ENCODE data around the gene ROR2. TPM values are rescaled to one million over a fixed set of nuclear protein-coding genes. Genes with fewer than 3 reads are reported as not detected.

The ROR2 gene
- total and polyA plus RNA-seq, 2 of the 8 experiments (the other 6 are each of a cell fraction or from before 2014, with no cell fraction given), result 2.7 to 4.3 TPM

- TF ChIP-seq RAD21 (IDR thresholded peaks at IDR 0.05 in 1 of 2, conservative IDR thresholded peaks at IDR 0.05 in 1 of 2; ENCODE audit: low read depth in 2 of 2, low read length in 2 of 2) (peak; percentile 38 to 52; a peak in 3 of 4 replicates), CTCF (IDR thresholded peaks at IDR 0.05; ENCODE audit: control extremely low read depth in 1 of 3, insufficient read depth in 1 of 3, low read depth in 1 of 3, low read length in 3 of 3) (peak; percentile 18 to 23 (median 23); a peak in 3 of 4 replicates), TAF7 (optimal IDR thresholded peaks at IDR 0.05; ENCODE audit: borderline replicate concordance, low read depth, low read length) (no peak), KDM1A (IDR thresholded peaks at IDR 0.05; ENCODE audit: borderline replicate concordance, low read length) (no peak)
- 80% methylated on average over 4 of the region's 4 CpGs; no CpG with 5 or more reads in 1 of the 2 experiments for WGBS, 2 experiments (ENCODE audit: extremely low coverage in 1 of 2, insufficient coverage in 1 of 2, insufficient read length in 1 of 2, insufficient replicate concordance in 2 of 2, low coverage in 1 of 2, low lambda C conversion rate in 2 of 2, missing lambda C conversion rate in 1 of 2)
- Histone ChIP-seq H2BK120ac (replicated peaks; ENCODE audit: low read depth, low read length) (no peak overlapping the region), H3K4me3 (ENCODE audit: extremely low read depth in 1 of 4, insufficient read depth in 2 of 4, low read depth in 3 of 4, low read length in 4 of 4) (no peak overlapping the region), H4K20me1 (replicated peaks in 1 of 2; ENCODE audit: control insufficient read depth in 1 of 2, insufficient read depth in 2 of 2, low read length in 2 of 2) (peaks cover 0 to 2% of the 10 kb centered on the region in 2 experiments), H3K27ac (ENCODE audit: low read depth, low read length) (no peak overlapping the region), H3K56ac (replicated peaks; ENCODE audit: insufficient read length, low read depth, low read length) (no peak overlapping the region), H4K5ac (ENCODE audit: insufficient read length, low read depth, low read length) (no peak overlapping the region), H3K27me3 (replicated peaks in 1 of 4; ENCODE audit: control insufficient read depth in 3 of 4, extremely low read depth in 1 of 4, insufficient read depth in 3 of 4, low read length in 3 of 4) (peaks cover 8 to 21% (median 11%) of the 10 kb centered on the region in 4 experiments; a peak in 5 of 7 replicates), H4K91ac (replicated peaks; ENCODE audit: insufficient read length, low read length) (no peak overlapping the region), H3K4ac (replicated peaks; ENCODE audit: insufficient read length, low read depth, low read length) (no peak overlapping the region), H3K79me2 (ENCODE audit: control insufficient read depth in 1 of 2, insufficient read depth in 2 of 2, low read length in 2 of 2) (no peaks in the 10 kb centered on the region), H3K18ac (ENCODE audit: extremely low read depth, low read length) (no peak overlapping the region), H2BK15ac (ENCODE audit: low read length) (no peak overlapping the region), H3K4me1 (replicated peaks in 1 of 4; ENCODE audit: control insufficient read depth in 3 of 4, insufficient read depth in 4 of 4, low read length in 3 of 4) (peaks cover 4 to 20% (median 13%) of the 10 kb centered on the region in 4 experiments), H4K8ac (ENCODE audit: extremely low read depth, insufficient read depth, low read length) (no peak overlapping the region), H3K9me3 (ENCODE audit: insufficient read depth in 2 of 2, low read depth in 1 of 2, low read length in 1 of 2) (no peaks in the 10 kb centered on the region), H2BK12ac (ENCODE audit: low read depth, low read length) (no peak overlapping the region), H3K79me1 (ENCODE audit: low read depth, low read length) (no peaks in the 10 kb centered on the region), H3K14ac (ENCODE audit: insufficient read length) (no peak overlapping the region), H3K4me2 (ENCODE audit: insufficient read depth in 1 of 2, low read depth in 2 of 2, low read length in 2 of 2) (no peak overlapping the region), H2AK5ac (ENCODE audit: low read depth, low read length) (no peak overlapping the region), H2BK5ac (ENCODE audit: low read depth, low read length) (no peak overlapping the region), H3K23ac (ENCODE audit: insufficient read length) (no peak overlapping the region), H3K36me3 (ENCODE audit: control insufficient read depth in 2 of 4, insufficient read depth in 4 of 4, low read length in 3 of 4) (no peaks in the 10 kb centered on the region), H3K9ac (replicated peaks in 1 of 4; ENCODE audit: extremely low read depth in 1 of 4, low read depth in 3 of 4, low read length in 3 of 4) (no peak overlapping the region), H2BK20ac (ENCODE audit: low read length) (no peak overlapping the region), H2AFZ (ENCODE audit: low read length) (no peak overlapping the region), H3K23me2 (ENCODE audit: low read depth, low read length) (peaks cover 3% of the 10 kb centered on the region; the same call in 1 of the 2 replicates)
- ChIA-PET CTCF (ENCODE audit: partially characterized antibody) (interaction anchor here (0.6 kb wide), 1 partner anchor 106 kb away, joined by 4 read pairs; no protein-coding TSS in a partner anchor), POLR2A (ENCODE audit: partially characterized antibody) (no interaction called here)
- DNase-seq (ENCODE audit: low read depth in 1 of 2, low spot score in 2 of 2) (no peak), FAIRE-seq (no peak)
Measured at GRCh38 chr9:91882627-91883026, 67.4 kb downstream of the ROR2 start.

Data from H1 (cell line).